Left renal cortex interstitium (tissue), 4 donors: ENCODE data around the gene PCED1B. TPM values are rescaled to one million over a fixed set of nuclear protein-coding genes. Genes with fewer than 3 reads are reported as not detected.

ENCODE experiments used
- DNase-seq, 4 donors: peaks; one replicate each; pipeline ENCODE4 v3.0.0-alpha.2; 2013; ENCODE audit warnings: low read depth in 4 of 4, low spot score in 2 of 4, missing footprints in 1 of 4
- polyA plus RNA-seq, 4 donors: library from polyadenylated mRNA; unstranded; fragments of 120-200 nt; gene quantifications; one replicate each; pipeline ENCODE4 v1.2.1, GENCODE V29; 2013; ENCODE audit not compliant: insufficient read length in 4 of 4

The PCED1B gene
- polyA plus RNA-seq, 4 donors: 4.0 to 5.9 (median 4.4) TPM

- DNase-seq: no peak
Observed at GRCh38 chr12:47067176-47067575, 12.2 kb upstream of the PCED1B start.

DNA sequence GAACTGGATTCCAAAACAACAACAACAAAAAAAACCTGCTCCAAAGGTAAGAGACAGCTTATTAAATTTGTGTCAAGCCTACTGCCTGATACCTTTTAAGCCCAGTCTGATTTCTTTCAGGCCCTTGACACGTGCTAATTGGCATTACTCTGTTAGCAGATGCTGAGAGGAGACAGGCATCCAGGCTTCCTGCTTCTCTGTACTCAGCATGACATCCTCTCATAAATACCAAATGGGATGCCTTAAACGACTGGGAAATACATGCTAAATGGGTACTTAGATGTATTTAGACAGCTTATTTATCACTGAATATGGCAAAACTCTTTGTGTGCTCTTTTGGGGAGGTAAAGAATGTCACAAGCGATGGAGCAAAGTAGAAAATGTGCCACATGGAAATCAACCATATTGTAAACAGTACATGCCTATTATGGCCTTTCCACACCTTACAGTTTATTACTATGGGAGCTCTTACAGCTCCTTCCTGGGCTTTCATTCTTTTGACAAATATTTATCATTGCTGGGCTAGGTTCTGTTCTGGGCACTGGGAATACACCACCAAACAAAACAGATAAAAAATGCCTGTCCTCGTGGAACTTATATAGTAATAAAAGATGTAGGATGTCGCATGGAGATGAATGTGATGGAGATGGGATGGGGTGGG is 11.5 kb upstream of the PCED1B start:
- DNase-seq: no peak

DNA sequence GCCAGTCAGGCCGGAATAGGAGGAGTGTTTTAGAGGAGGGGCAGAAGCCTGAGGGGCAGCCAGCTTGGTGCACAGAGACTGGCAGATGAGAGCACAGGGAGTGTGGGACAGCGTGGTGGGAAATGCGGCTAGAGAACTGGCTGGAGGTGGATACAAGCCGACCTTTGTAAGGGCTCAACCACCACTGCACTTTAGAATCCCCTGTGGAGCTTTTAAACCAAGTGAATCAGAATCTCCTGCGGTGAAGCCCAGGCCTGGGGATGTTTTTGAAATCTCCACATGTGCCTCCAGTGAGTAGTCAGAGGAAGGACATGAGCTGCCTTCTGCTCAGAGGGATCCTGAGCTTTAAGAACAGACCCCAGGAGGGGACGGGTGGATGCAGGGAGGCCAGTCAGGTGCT is 10.9 kb upstream of the PCED1B start:
- DNase-seq: no peak

GRCh38 chr12:47070310-47070709 is 9.1 kb upstream of the PCED1B start:
- DNase-seq: no peak

DNA sequence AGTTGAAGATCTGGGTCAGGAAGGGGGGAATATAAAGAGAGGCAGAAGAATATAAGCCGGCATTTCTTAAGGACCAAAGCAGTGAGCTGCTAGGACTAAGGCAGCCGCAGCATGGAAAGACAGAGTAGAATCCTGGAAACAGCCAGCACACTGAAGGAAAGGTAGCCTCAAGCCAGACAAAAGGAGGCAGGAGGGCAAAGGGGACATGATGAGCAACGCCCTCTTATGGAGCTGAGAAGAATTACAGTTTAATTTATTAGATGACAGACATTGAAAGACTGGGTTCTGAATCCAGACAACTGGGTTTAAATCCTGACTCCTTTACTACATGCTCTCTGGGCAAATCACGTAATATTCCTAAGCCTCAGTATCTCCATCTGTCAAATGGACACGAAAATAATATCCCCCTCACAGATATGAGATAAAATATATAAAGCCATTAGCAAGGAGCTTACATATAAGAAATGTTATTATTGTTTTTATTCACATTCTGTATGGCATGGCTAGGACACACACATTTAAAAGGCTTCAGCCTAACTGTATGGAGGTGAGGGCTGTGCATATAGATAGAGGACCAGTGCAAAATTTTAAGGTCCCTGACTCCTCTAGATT is 8.1 kb upstream of the PCED1B start:
- no peak for DNase-seq

- no peak for DNase-seq
Observed at GRCh38 chr12:47073951-47074350, 5.5 kb upstream of the PCED1B start.

- DNase-seq: no peak
Observed at GRCh38 chr12:47074757-47075156, 4.7 kb upstream of the PCED1B start.

DNA sequence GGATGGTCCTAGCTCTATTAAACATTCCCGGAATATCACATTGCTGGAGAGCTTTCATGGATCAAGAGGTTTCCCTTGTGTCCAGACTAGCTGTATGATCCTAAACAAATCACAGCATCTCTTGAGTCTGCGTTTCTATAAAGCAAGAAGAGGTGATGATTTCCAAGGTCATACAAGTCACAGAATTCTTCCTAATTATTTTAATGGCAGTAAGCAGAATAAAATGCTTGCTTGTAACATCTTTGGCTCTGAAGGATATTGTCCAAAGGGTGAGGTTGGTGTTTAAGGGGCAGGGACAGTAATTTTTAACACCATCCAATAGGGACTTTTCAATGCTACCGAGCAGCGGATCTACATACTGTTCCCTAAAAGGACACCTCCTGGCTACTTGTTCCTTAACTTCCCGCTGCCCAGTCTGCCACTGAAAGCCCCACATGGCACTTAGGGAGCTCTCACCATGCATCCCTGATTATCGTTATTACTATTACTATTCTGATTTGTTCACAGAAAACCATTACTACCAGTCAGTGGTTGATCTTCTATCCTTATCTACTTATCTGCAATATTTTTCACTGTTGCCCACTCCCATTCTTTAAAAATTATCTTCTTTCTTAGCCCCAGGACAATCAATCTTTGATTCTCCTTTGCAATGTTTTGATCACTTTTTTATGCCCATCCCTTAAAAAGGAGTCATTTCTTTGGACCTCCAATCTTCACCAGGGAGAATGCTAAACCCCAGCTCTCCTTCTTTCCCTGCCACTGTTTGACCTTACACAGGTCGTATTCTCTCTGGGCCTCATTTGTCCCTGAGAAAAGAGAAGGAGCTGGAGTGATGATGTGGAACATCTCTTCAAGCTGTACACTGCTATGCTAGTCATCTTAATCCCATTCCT is 4.0 kb upstream of the PCED1B start:
- no peak for DNase-seq

DNA sequence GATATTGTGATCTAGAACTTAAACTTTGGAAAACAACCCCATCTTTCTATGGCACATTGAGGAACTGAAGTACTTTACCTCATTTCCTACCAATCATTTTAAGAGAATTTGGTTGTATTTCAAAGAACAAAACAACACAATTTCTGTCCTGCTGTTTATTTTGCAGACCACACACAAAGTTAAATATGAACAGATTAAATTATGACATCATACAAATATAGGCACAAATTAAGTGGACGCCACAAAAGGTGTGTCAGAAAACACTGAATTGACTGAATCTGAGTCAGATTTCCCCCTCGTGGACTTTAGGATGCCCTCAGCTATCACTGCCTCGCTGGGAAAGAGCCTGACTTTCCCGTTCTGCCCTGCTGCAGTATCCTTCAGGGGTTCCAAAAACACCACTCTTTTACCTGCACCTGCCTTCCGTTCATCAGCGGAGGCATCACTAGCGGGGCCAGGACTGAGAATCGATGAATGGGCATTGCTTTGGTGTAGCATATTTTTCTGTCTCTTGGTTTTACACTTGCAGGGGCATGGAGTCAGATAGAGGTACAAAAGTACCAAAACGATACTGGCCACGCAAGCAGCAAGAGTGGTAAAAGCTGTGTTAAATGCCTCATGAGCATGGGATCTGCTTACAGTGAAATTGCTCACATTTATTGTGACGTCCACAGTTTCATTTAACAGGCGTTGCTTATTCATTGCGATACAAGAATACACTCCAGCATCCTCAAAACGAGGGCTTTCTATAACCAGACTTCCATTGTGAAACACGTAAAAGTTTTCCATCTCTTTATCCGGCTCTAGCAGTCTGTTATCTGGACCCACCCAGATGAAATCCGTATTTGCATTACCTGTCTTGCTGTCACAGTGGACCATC is 2.0 kb upstream of the PCED1B start:
- no peak for DNase-seq

- no peak for DNase-seq
Observed at GRCh38 chr12:47078086-47078395, 1.4 kb upstream of the PCED1B start.

GRCh38 chr12:47078733-47079467 is 521 bp upstream of the PCED1B start:
- no peak for DNase-seq

GRCh38 chr12:47079981-47080724 is 732 bp downstream of the PCED1B start:
- no peak for DNase-seq

DNA sequence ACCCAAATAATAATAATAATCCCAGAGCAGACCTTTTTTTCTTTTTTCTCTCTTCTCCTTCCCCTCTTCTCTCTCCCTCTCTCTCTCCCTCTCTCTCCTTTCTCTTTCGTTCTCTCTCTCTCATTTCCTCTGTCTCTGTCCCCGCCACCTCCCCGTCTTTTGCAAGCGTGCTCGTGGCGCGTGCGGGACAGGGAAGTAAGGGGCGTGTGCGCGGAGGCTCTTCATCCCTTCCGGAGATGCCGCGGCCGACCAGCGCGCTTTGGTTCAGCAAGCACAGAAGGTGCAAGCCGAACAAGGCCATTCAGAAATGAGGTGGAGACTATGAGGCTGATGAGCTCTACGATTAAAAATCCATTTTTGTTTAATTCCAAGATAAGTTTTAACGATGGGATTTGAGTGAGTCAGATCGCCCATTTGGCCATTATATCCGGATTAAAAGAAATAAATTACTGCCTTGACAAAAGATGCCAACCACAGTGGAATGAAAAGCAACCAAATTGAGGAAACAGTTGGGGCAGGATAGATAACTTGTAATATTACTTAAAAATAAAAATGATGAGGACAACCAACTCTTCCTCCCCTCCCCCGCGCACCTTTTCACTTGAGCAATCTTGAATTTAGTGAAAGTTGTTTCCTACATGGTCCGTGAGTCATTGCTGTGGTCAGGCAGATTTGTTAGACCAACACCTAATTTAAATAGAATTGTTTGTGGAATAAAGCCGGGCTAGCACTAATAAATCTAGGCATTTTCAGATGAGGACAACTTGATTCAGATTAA is 1.5 kb downstream of the PCED1B start:
- DNase-seq: no peak

- no peak for DNase-seq
Observed at GRCh38 chr12:47082283-47082682, 2.9 kb downstream of the PCED1B start.

GRCh38 chr12:47082796-47083621 is 3.6 kb downstream of the PCED1B start:
- DNase-seq: no peak

DNA sequence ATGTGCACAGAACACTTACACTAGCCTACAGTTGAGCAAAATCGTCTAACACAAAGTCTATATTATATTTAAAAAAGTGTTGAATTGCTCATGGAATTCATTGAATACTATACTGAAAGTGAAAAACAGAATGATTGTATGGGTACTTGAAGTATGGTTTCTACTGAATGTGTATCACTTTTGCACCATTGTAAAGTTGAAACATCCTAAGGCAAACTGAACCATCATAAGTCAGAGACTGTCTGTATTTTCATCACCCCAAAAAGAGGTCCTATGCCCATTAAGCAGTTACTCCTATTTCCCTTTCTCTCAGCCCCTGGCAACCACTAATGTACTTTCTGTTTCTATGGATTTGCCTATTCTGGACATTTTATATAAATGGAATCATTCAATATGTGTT is 4.8 kb downstream of the PCED1B start:
- no peak for DNase-seq

GRCh38 chr12:47085815-47086252 is 6.4 kb downstream of the PCED1B start:
- DNase-seq: no peak
